Kidney epithelial cell (primary cell): ENCODE data around the gene SEMA4F. TPM values are rescaled to one million over a fixed set of nuclear protein-coding genes. Genes with fewer than 3 reads are reported as not detected.

Experiments
- DNase-seq: peaks from one replicate; pipeline ENCODE4 v3.0.0-alpha.2; 2010; ENCODE audit warnings: low read depth
- H3K27me3 ChIP-seq: 2 replicates; pipeline ENCODE4 v1.6.0; 2011; ENCODE audit warnings: low read length; ENCODE audit not compliant: control insufficient read depth, insufficient read depth
- H3K36me3 ChIP-seq: 2 replicates; pipeline ENCODE4 v1.5.1; 2011; ENCODE audit warnings: low read length; ENCODE audit not compliant: control insufficient read depth, insufficient read depth
- H3K4me3 ChIP-seq: 2 replicates; pipeline ENCODE4 v1.5.1; 2011; ENCODE audit warnings: low read depth, mild to moderate bottlenecking, control low read depth, low read length
- total RNA-seq: library from RNA; depleted of rRNA; stranded (reverse); fragments of >200 nt; gene quantifications from 2 replicates; pipeline ENCODE4 v1.2.3, GENCODE V29; 2015
- TF ChIP-seq, protein P1 (sequence below): IDR thresholded peaks from 2 replicates; pipeline ENCODE4 v1.5.1; 2011; ENCODE audit warnings: mild to moderate bottlenecking, moderate library complexity, low read length, control low read depth, inconsistent platforms; ENCODE audit not compliant: insufficient read depth, poor library complexity, severe bottlenecking

SEMA4F gene
- total RNA-seq, 1 donor from 2014 or later: 16.4 TPM

DNA sequence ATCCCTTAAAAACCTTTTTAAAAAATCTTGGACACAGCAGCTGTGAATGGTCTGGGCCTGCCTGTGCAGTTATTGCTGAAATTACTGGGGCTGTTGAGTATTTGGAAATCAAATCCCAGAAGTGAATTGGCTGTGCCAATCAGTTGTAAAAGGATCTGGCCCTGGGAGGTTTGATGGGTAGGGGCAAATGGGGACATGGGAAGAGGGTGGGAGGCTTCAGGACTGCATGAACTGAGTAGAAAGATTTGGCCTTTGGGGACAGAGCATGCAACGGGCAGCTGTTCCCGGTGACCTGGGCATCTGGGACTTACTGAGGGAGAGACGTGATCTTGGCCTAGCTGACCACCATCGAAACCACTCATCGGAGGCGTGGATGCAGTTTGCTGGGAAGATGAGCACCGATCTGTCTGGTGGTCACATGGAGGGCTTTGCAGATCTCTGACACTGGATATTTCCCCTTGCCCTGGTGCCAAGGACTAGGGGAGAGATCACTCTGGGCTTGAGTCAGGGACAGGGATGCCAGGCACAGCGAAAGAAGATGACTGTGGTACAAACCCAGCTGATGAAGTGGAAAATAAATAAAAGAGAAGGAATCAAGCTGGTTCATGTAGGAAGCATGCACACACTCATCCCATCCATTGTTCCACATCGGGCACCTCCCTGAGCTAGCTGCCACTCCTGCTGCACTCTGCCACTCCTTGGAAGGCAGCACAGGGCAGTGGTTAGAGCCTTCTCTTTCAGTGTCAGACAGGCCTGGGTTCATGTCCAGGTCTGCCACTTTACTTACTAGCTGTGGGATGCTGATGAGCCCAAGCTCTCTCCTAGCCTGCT lies 58.4 kb downstream of the SEMA4F start:
- no peak for DNase-seq
- H3K27me3 ChIP-seq: no peaks in the 10 kb centered on the region
- H3K36me3 ChIP-seq: no peaks in the 10 kb centered on the region
- H3K4me3 ChIP-seq: no peak overlapping the region
- TF ChIP-seq, protein P1, sequence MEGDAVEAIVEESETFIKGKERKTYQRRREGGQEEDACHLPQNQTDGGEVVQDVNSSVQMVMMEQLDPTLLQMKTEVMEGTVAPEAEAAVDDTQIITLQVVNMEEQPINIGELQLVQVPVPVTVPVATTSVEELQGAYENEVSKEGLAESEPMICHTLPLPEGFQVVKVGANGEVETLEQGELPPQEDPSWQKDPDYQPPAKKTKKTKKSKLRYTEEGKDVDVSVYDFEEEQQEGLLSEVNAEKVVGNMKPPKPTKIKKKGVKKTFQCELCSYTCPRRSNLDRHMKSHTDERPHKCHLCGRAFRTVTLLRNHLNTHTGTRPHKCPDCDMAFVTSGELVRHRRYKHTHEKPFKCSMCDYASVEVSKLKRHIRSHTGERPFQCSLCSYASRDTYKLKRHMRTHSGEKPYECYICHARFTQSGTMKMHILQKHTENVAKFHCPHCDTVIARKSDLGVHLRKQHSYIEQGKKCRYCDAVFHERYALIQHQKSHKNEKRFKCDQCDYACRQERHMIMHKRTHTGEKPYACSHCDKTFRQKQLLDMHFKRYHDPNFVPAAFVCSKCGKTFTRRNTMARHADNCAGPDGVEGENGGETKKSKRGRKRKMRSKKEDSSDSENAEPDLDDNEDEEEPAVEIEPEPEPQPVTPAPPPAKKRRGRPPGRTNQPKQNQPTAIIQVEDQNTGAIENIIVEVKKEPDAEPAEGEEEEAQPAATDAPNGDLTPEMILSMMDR: no peak

DNA sequence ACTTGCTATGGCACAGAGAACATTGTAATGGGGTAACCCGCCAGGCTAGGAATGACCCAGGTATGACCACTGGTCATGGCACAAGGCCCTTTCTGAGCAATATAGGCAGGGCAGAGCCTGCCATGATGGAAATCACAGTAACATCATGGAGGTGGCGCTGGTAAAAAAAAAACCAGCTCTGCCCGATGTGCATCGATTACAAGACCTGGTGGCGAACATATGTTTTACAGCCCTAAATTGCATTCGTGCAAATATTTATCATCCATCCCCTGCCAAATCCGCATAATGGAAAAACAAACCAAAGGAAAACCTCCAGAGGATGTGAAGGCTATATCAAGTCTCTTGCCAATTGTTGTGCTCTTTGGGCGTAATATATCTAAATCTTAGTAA lies 60.6 kb downstream of the SEMA4F start:
- DNase-seq: no peak
- H3K4me3 ChIP-seq: no peak overlapping the region
- H3K27me3 ChIP-seq: no peaks in the 10 kb centered on the region
- H3K36me3 ChIP-seq: no peaks in the 10 kb centered on the region
- TF ChIP-seq, protein P1: no peak

DNA sequence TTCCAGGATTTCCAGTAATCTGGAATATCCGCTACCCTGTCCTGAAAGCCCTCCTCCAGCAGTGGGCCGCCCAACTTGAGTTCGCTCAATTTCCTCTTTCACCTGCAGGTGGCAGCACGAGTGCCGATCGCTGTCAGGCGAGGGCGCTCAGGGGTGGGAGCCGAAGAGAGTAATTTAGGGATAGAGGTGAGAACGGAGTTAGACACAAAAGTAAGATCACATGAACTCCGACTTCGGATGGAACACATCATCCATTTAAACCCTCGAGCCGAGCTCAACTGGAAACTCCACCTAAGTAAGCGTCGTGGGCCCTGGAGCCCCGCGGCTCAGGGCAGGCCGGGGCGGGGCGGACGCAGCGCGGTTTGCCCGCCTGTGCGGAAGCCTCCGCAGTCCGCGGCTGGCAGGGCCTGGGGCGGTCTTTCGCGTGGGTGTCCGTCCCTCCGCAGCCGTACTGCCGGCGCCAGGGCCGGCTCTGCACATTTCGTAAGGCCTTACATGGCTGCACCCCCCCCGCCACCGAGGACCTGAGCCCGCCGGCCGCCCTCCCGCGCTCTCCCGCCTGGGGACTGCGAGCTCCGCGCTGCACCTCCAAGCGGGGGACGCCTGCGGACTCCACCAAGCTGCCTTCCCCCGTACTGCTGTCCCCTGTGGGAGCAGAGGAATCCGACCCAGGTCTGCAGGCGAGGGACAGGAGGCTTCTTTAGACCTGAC lies 61.2 kb downstream of the SEMA4F start:
- no peaks in the 10 kb centered on the region for H3K27me3 ChIP-seq
- TF ChIP-seq, protein P1: peak; percentile 91
- H3K36me3 ChIP-seq: no peaks in the 10 kb centered on the region
- DNase-seq: peak; percentile 14
- peak overlapping the region; percentile 48 for H3K4me3 ChIP-seq

DNA sequence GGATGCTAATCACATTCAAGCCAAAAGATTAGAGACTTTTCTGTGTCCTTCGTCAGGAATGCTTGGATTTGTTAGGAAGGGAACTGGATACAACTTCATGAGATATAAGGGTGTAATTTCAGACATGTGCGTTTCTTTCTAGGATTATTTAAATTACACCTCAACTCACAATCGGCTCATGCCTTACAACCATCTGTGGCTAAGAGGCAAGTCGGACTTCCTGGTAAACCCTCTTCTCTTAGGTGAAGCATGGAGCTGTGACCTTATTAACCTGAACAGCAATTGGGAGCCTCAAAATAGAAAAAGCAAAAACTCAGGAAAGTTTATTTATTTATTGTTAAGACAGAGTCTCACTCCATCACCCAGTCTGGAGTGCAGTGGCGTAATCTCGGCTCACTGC lies 61.8 kb downstream of the SEMA4F start:
- TF ChIP-seq, protein P1: no peak
- DNase-seq: no peak
- Histone ChIP-seq H3K36me3 (no peaks in the 10 kb centered on the region), H3K27me3 (no peaks in the 10 kb centered on the region), H3K4me3 (no peak overlapping the region)

DNA sequence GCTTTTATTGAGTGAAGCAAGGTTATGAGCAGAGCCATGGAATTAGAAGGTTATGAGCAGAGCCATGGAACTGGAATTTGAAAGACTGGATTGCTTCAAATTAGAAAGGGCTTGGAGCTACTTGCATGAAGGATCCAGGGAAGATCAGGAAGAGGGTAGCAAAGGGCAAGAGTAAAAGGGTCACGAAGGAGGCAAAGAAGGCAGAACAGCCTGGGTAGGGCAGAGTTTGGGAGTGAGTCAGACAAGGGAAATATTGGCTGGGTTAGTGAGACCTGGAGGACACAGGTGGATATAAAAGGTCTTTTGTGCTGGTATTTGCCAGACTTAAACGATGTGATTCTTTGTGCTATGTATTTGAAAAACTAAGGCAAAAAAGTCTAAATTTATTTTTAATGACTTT lies 65.0 kb downstream of the SEMA4F start:
- H3K4me3 ChIP-seq: no peak overlapping the region
- TF ChIP-seq, protein P1: no peak
- H3K36me3 ChIP-seq: no peaks in the 10 kb centered on the region
- no peaks in the 10 kb centered on the region for H3K27me3 ChIP-seq
- no peak for DNase-seq
